Measurements from ENCODE around the gene SMARCD1. TPM values are rescaled to one million over a fixed set of nuclear protein-coding genes. Genes with fewer than 3 reads are reported as not detected.

The SMARCD1 gene
- total RNA-seq, 1 experiment from 2014 or later = 84.9 TPM

- no peak for TF ChIP-seq POLR2AphosphoS5 (IDR thresholded peaks at IDR 0.05; ENCODE audit: low read depth, low read length)
- no peak for TF ChIP-seq TCF7L2 (IDR thresholded peaks at IDR 0.05; ENCODE audit: low read depth, low read length)
- no peak for TF ChIP-seq REST (IDR thresholded peaks at IDR 0.05; ENCODE audit: insufficient read depth in 1 of 2, low read depth in 2 of 2, low read length in 1 of 2)
- no TSS peak for BruUV-seq (replicated peaks)
- intact Hi-C loops (cut with micrococcal nuclease; ENCODE audit: unreplicated experiment) = loop anchor here (10.0 kb wide), 1 partner anchor 234 kb away; no protein-coding TSS in a partner anchor
- DNase-seq (ENCODE audit: low read depth, low spot score) (no peak), ATAC-seq (no peak)
- no peak overlapping the region for H3K4me3 ChIP-seq (ENCODE audit: low read depth in 2 of 2, low read length in 2 of 2)
- peaks cover 4% of the 10 kb centered on the region; the same call in 1 of the 2 replicates for H3K4me1 ChIP-seq (ENCODE audit: control insufficient read depth, insufficient read depth, low read length)
- no peak overlapping the region for H3K27ac ChIP-seq (ENCODE audit: low read length)
- POLR2A ChIA-PET = interaction anchor here (0.6 kb wide), 1 partner anchor 945 kb away, joined by 3 read pairs; the partner anchor contains the start of gene SLC11A2
- no peaks in the 10 kb centered on the region for H3K9me3 ChIP-seq (ENCODE audit: control insufficient read depth, insufficient read depth, low read depth, low read length)
- CTCF ChIA-PET = no interaction called here
- H3K27me3 ChIP-seq (ENCODE audit: control insufficient read depth, insufficient read depth, low read length) = no peaks in the 10 kb centered on the region
- in situ Hi-C loops (cut with HindIII; ENCODE audit: low pct_unique_long_range_greater_than_20kb, low sequenced_read_pairs) = no loop called here
- no peaks in the 10 kb centered on the region for H3K36me3 ChIP-seq (ENCODE audit: control insufficient read depth, insufficient read depth, low read length)
These were observed 3.9 kb upstream of the SMARCD1 start for GRCh38 chr12:50081096-50081808.

GRCh38 chr12:50082644-50083043, 2.5 kb upstream of the SMARCD1 start:
- no peaks in the 10 kb centered on the region for H3K36me3 ChIP-seq (ENCODE audit: control insufficient read depth, insufficient read depth, low read length)
- TF ChIP-seq TCF7L2 (IDR thresholded peaks at IDR 0.05; ENCODE audit: low read depth, low read length) (no peak), POLR2AphosphoS5 (IDR thresholded peaks at IDR 0.05; ENCODE audit: low read depth, low read length) (no peak), CTCF (IDR thresholded peaks at IDR 0.05) (no peak), REST (IDR thresholded peaks at IDR 0.05; ENCODE audit: insufficient read depth in 1 of 2, low read depth in 2 of 2, low read length in 1 of 2) (no peak), SIN3A (IDR thresholded peaks at IDR 0.05; ENCODE audit: borderline replicate concordance, insufficient read depth, low read depth, low read length) (no peak)
- H3K4me1 ChIP-seq (ENCODE audit: control insufficient read depth, insufficient read depth, low read length) = peaks cover 4% of the 10 kb centered on the region; the same call in 1 of the 2 replicates
- H3K4me3 ChIP-seq (ENCODE audit: low read depth in 2 of 2, low read length in 2 of 2) = no peak overlapping the region
- H3K27me3 ChIP-seq (ENCODE audit: control insufficient read depth, insufficient read depth, low read length) = no peaks in the 10 kb centered on the region
- BruUV-seq (replicated peaks) = no TSS peak
- H3K9me3 ChIP-seq (ENCODE audit: control insufficient read depth, insufficient read depth, low read depth, low read length) = no peaks in the 10 kb centered on the region
- no peak for DNase-seq (ENCODE audit: low read depth, low spot score)
- in situ Hi-C loops (cut with HindIII; ENCODE audit: low pct_unique_long_range_greater_than_20kb, low sequenced_read_pairs) (no loop called here), intact Hi-C loops (cut with micrococcal nuclease; ENCODE audit: unreplicated experiment) (loop anchor here (10.0 kb wide), 1 partner anchor 232 kb away; no protein-coding TSS in a partner anchor)
- ChIA-PET POLR2A (no interaction called here), CTCF (interaction anchor here (1.4 kb wide), 1 partner anchor 13 kb away, joined by 6 read pairs; no protein-coding TSS in a partner anchor)
- ATAC-seq = no peak
- H3K27ac ChIP-seq (ENCODE audit: low read length) = no peak overlapping the region

All from Panc1 (cell line).